PC-9 (cell line): Measurements from ENCODE around the gene ZNF283. TPM values are rescaled to one million over a fixed set of nuclear protein-coding genes. Genes with fewer than 3 reads are reported as not detected.

Source experiments
- BruUV-seq: library from RNA; stranded (reverse); fragments of 400-500 nt; replicated peaks from 2 replicates; lab custom pipeline; 2021; lab: Mats Ljungman, UMichigan
- CTCF ChIA-PET: fragments of 300-600 bp; sonication (Branson Sonifier 250); formaldehyde crosslinking; loops from one replicate; lab custom pipeline; 2022; ENCODE audit warnings: antibody characterized with exemption; lab: Charles Lee
- POLR2A ChIA-PET: fragments of 300-600 bp; sonication (Branson Sonifier 250); formaldehyde crosslinking; loops from one replicate; lab custom pipeline; 2022; ENCODE audit warnings: antibody characterized with exemption; ENCODE audit not compliant: unreplicated experiment; lab: Charles Lee
- DNase-seq, 2 experiments: peaks; one replicate each; pipeline versions ENCODE4 v3.0.0 to v3.0.0-alpha.2; 2015 to 2022; ENCODE audit warnings: mixed read lengths in 1 of 2
- H2AFZ ChIP-seq: fragments of 200-600 bp; sonication (generic); 2 replicates; pipeline ENCODE4 v1.8.1; 2017; ENCODE audit warnings: antibody characterized with exemption
- H3F3A ChIP-seq: fragments of 200-600 bp; sonication (generic); 2 replicates; pipeline ENCODE4 v1.8.1; 2017; ENCODE audit warnings: antibody characterized with exemption, mild to moderate bottlenecking, low read depth; ENCODE audit not compliant: insufficient read depth
- H3K27ac ChIP-seq: fragments of 200-600 bp; sonication (generic); 2 replicates; pipeline ENCODE4 v1.6.1; 2016; ENCODE audit warnings: mixed run types
- H3K27me3 ChIP-seq: fragments of 200-600 bp; sonication (generic); 2 replicates; pipeline ENCODE4 v1.6.1; 2016; ENCODE audit warnings: low read depth, mixed run types; ENCODE audit not compliant: insufficient read depth
- H3K36me3 ChIP-seq: fragments of 200-600 bp; sonication (generic); 2 replicates; pipeline ENCODE4 v1.6.1; 2016; ENCODE audit warnings: low read depth, mixed run types
- H3K4me1 ChIP-seq: fragments of 200-600 bp; sonication (generic); replicated peaks from 2 replicates; pipeline ENCODE4 v1.6.1; 2016; ENCODE audit warnings: mixed run types; ENCODE audit not compliant: insufficient read depth
- H3K4me2 ChIP-seq: fragments of 200-600 bp; sonication (generic); 2 replicates; pipeline ENCODE4 v1.6.1; 2017; ENCODE audit warnings: mixed run types
- H3K4me3 ChIP-seq: fragments of 200-600 bp; sonication (generic); 2 replicates; pipeline ENCODE4 v1.6.1; 2016; ENCODE audit warnings: mixed run types
- H3K79me2 ChIP-seq: fragments of 200-600 bp; sonication (generic); 2 replicates; pipeline ENCODE4 v1.6.1; 2017; ENCODE audit warnings: low read depth, mixed run types
- H3K9me2 ChIP-seq: fragments of 200-600 bp; sonication (generic); 2 replicates; pipeline ENCODE4 v1.8.1; 2017; ENCODE audit warnings: mild to moderate bottlenecking; ENCODE audit not compliant: insufficient read depth
- H3K9me3 ChIP-seq: fragments of 200-600 bp; sonication (generic); 2 replicates; pipeline ENCODE4 v1.8.1; 2016; ENCODE audit warnings: low read depth; ENCODE audit not compliant: insufficient read depth
- H4K20me1 ChIP-seq: fragments of 200-600 bp; sonication (generic); 2 replicates; pipeline ENCODE4 v1.8.1; 2017; ENCODE audit not compliant: insufficient read depth
- EZH2 ChIP-seq: fragments of 200-600 bp; sonication (generic); IDR thresholded peaks from 2 replicates; pipeline ENCODE4 v1.8.0; 2017; ENCODE audit warnings: antibody characterized with exemption, low read depth
- intact Hi-C: fragments of 100-400 bp; cut with micrococcal nuclease; formaldehyde crosslinking; loops from one replicate; pipeline ENCODE4 v1.10.0; 2022; ENCODE audit not compliant: unreplicated experiment
- total RNA-seq: library from RNA; stranded (reverse); gene quantifications from 2 replicates; pipeline ENCODE4 v1.2.3, GENCODE V29; 2021
- TF ChIP-seq, protein P1 (sequence below): fragments of 200-600 bp; sonication (generic); conservative IDR thresholded peaks from 2 replicates; pipeline ENCODE4 v1.6.1; 2017; ENCODE audit warnings: mixed run types, antibody characterized with exemption, mild to moderate bottlenecking, moderate library complexity

ZNF283 gene
- total RNA-seq, 1 experiment from 2014 or later = 14.8 TPM

DNA sequence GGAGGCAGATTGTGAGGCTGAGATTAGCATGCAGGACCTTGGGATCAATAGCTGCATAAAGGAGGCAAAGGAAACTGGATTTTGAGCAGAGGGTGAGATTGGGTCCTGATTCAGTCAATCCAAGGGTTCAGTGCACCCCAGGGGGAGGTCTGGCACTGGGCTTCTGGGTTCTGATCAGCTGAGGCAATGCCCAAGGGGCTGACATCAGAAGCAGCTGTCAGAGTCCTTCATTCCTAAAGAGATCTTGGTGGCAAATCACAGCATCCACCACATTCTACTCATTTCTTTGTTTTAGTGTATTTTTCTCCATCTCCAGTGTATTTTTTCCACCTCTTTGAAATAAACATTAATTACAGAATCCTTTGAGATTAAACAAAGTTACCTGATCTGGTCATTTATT lies 19.5 kb upstream of the ZNF283 start:
- TF ChIP-seq EZH2 = no peak
- TF ChIP-seq, protein P1, sequence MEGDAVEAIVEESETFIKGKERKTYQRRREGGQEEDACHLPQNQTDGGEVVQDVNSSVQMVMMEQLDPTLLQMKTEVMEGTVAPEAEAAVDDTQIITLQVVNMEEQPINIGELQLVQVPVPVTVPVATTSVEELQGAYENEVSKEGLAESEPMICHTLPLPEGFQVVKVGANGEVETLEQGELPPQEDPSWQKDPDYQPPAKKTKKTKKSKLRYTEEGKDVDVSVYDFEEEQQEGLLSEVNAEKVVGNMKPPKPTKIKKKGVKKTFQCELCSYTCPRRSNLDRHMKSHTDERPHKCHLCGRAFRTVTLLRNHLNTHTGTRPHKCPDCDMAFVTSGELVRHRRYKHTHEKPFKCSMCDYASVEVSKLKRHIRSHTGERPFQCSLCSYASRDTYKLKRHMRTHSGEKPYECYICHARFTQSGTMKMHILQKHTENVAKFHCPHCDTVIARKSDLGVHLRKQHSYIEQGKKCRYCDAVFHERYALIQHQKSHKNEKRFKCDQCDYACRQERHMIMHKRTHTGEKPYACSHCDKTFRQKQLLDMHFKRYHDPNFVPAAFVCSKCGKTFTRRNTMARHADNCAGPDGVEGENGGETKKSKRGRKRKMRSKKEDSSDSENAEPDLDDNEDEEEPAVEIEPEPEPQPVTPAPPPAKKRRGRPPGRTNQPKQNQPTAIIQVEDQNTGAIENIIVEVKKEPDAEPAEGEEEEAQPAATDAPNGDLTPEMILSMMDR = no peak
- intact Hi-C loops = no loop called here
- H2AFZ ChIP-seq = no peak overlapping the region
- no peaks in the 10 kb centered on the region for H3F3A ChIP-seq
- H3K4me2 ChIP-seq = no peak overlapping the region
- H3K27ac ChIP-seq = no peak overlapping the region
- no peaks in the 10 kb centered on the region for H3K4me1 ChIP-seq
- no peaks in the 10 kb centered on the region for H3K27me3 ChIP-seq
- no peaks in the 10 kb centered on the region for H3K36me3 ChIP-seq
- BruUV-seq = no TSS peak
- no peak overlapping the region for H3K4me3 ChIP-seq
- H4K20me1 ChIP-seq = no peaks in the 10 kb centered on the region
- no peak for DNase-seq
- H3K9me2 ChIP-seq = no peaks in the 10 kb centered on the region
- CTCF ChIA-PET = interaction anchor here (0.6 kb wide), 1 partner anchor 62 kb away, joined by 4 read pairs; no protein-coding TSS in a partner anchor
- POLR2A ChIA-PET = no interaction called here
- H3K79me2 ChIP-seq = no peaks in the 10 kb centered on the region
- no peaks in the 10 kb centered on the region for H3K9me3 ChIP-seq

- ChIA-PET CTCF (interaction anchor here (0.6 to 1.1 kb wide), 9 partner anchors 33 to 363 kb away, joined by 3 to 7 read pairs (median 4); no protein-coding TSS in a partner anchor), POLR2A (interaction anchor here (0.5 to 0.7 kb wide), 2 partner anchors 20 to 220 kb away, joined by 3 to 5 read pairs; no protein-coding TSS in a partner anchor)
- Histone ChIP-seq H3K9me2 (no peaks in the 10 kb centered on the region), H3K4me2 (no peak overlapping the region), H3F3A (peaks cover 9% of the 10 kb centered on the region; the same call in 1 of the 2 replicates), H3K27me3 (no peaks in the 10 kb centered on the region), H3K9me3 (no peaks in the 10 kb centered on the region), H3K4me1 (peaks cover 7% of the 10 kb centered on the region), H4K20me1 (no peaks in the 10 kb centered on the region), H3K36me3 (no peaks in the 10 kb centered on the region), H3K27ac (no peak overlapping the region), H3K4me3 (no peak overlapping the region), H2AFZ (no peak overlapping the region), H3K79me2 (no peaks in the 10 kb centered on the region)
- TF ChIP-seq, protein P1 = peak; percentile 77
- no peak for TF ChIP-seq EZH2
- BruUV-seq = no TSS peak
- DNase-seq = peak in 1 of 2 experiments; percentile 66
- intact Hi-C loops = loop anchor here (1.0 to 5.0 kb wide), 3 partner anchors 65 to 378 kb away; no protein-coding TSS in a partner anchor
Measured at GRCh38 chr19:43809762-43810696, 17.1 kb upstream of the ZNF283 start.

DNA sequence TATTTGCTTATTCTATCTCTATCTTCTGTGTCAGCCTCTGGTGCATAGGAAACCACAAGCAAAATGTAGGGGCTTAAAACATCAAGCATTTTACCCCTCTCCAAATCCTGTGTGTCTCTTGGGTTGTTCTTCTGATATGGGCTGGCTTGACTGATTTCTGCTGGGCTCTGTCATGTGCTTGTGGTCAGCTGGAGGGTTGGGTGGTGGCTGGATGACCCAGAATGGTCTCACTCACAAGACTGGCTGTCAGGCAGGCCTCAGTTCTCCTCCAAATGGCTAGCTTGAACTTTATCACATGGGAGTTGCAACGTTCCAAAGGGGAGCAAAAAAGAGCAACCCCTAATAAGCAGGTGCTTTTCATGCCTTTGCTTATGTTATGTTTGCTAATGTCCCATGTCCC lies 15.3 kb upstream of the ZNF283 start:
- Histone ChIP-seq H3K27me3 (no peaks in the 10 kb centered on the region), H4K20me1 (no peaks in the 10 kb centered on the region), H3K4me3 (no peak overlapping the region), H2AFZ (no peak overlapping the region), H3K79me2 (no peaks in the 10 kb centered on the region), H3K4me1 (peaks cover 7% of the 10 kb centered on the region), H3K4me2 (no peak overlapping the region), H3K9me2 (no peaks in the 10 kb centered on the region), H3F3A (peaks cover 9% of the 10 kb centered on the region; the same call in 1 of the 2 replicates), H3K36me3 (no peaks in the 10 kb centered on the region), H3K27ac (no peak overlapping the region), H3K9me3 (0 out of 2 replicates have a peak, but pooled peaks cover 4% of the 10 kb centered on the region)
- BruUV-seq = no TSS peak
- TF ChIP-seq, protein P1 = no peak
- TF ChIP-seq EZH2 = no peak
- no peak for DNase-seq
- ChIA-PET POLR2A (no interaction called here), CTCF (no interaction called here)
- intact Hi-C loops = loop anchor here (5.0 kb wide), 1 partner anchor 380 kb away; no protein-coding TSS in a partner anchor
